CD14-positive monocyte (primary cell): ENCODE measurements around the gene PPP2CA. TPM values are rescaled to one million over a fixed set of nuclear protein-coding genes. Genes with fewer than 3 reads are reported as not detected.
A peak's percentile ranks its signal among the peaks of the same experiment; 100 is the strongest.
"Not testable (repeated sequence)": the region's sequence is repeated elsewhere in the genome, so short reads cannot be mapped to it uniquely, and the experiment has no call there.

Experiments
- DNase-seq, 3 donors: peaks; one replicate each; pipeline ENCODE4 v3.0.0-alpha.2; 2011 to 2022
- H2AFZ ChIP-seq: 2 replicates; pipeline ENCODE4 v1.6.0; 2012; ENCODE audit warnings: mild to moderate bottlenecking, low read depth, low read length, inconsistent platforms; ENCODE audit not compliant: insufficient read depth, poor library complexity, severe bottlenecking
- H3K27ac ChIP-seq, 2 donors: 1 replicate in 1 of 2; 2 replicates in 1 of 2; pipeline ENCODE4 v1.5.1; 2012 to 2013; ENCODE audit warnings: low read length in 2 of 2, control low read depth in 1 of 2, inconsistent platforms in 1 of 2, low read depth in 1 of 2, mild to moderate bottlenecking in 1 of 2
- H3K27me3 ChIP-seq, 2 donors: one replicate each; pipeline versions ENCODE4 v1.6.0 to v1.6.1; 2011 to 2013; ENCODE audit warnings: low read length in 2 of 2; ENCODE audit not compliant: control insufficient read depth in 2 of 2, insufficient read depth in 2 of 2
- H3K36me3 ChIP-seq, 2 donors: replicated peaks in 1 of 2; 1 replicate in 1 of 2; 2 replicates in 1 of 2; pipeline versions ENCODE4 v1.5.1 to v1.6.1; 2012 to 2013; ENCODE audit warnings: low read length in 2 of 2, control low read depth in 1 of 2, inconsistent platforms in 1 of 2, mild to moderate bottlenecking in 1 of 2; ENCODE audit not compliant: insufficient read depth in 2 of 2, control insufficient read depth in 1 of 2
- H3K4me1 ChIP-seq, 2 donors: 1 replicate in 1 of 2; 2 replicates in 1 of 2; pipeline versions ENCODE4 v1.5.1 to v1.6.1; 2012 to 2013; ENCODE audit warnings: low read length in 2 of 2, control low read depth in 1 of 2, inconsistent platforms in 1 of 2, mild to moderate bottlenecking in 1 of 2, moderate library complexity in 1 of 2; ENCODE audit not compliant: insufficient read depth in 2 of 2, control insufficient read depth in 1 of 2
- H3K4me2 ChIP-seq: replicated peaks from 2 replicates; pipeline ENCODE3; 2012; ENCODE audit warnings: low read length, moderate library complexity, mild to moderate bottlenecking; ENCODE audit not compliant: poor library complexity, severe bottlenecking; ENCODE audit errors: extremely low read depth
- H3K4me3 ChIP-seq, 3 experiments: fragments of 200-600 bp in 1 of 3; sonication (generic) in 1 of 3; replicated peaks in 1 of 3; 1 replicate in 2 of 3; 2 replicates in 1 of 3; pipeline ENCODE4 v1.5.1; 2011 to 2013; ENCODE audit warnings: low read length in 3 of 3, mild to moderate bottlenecking in 3 of 3, control low read depth in 2 of 3, low read depth in 2 of 3, inconsistent platforms in 1 of 3, moderate library complexity in 1 of 3
- H3K79me2 ChIP-seq: 2 replicates; pipeline ENCODE4 v1.6.0; 2012; ENCODE audit warnings: mild to moderate bottlenecking, control low read depth, inconsistent platforms, low read length, moderate library complexity; ENCODE audit not compliant: insufficient read depth
- H3K9ac ChIP-seq: 2 replicates; pipeline ENCODE4 v1.6.0; 2017; ENCODE audit warnings: low read length, mild to moderate bottlenecking; ENCODE audit not compliant: insufficient read depth, poor library complexity, severe bottlenecking
- H3K9me3 ChIP-seq, 2 donors: replicated peaks in 1 of 2; 1 replicate in 1 of 2; 2 replicates in 1 of 2; pipeline versions ENCODE4 v1.5.1 to v1.6.1; 2012 to 2013; ENCODE audit warnings: low read length in 2 of 2, control low read depth in 1 of 2; ENCODE audit not compliant: control insufficient read depth in 1 of 2, insufficient read depth in 1 of 2
- H4K20me1 ChIP-seq: 2 replicates; pipeline ENCODE4 v1.6.0; 2012; ENCODE audit warnings: mild to moderate bottlenecking, low read length, control low read depth, moderate library complexity; ENCODE audit not compliant: insufficient read depth
- H3K27ac Mint-ChIP-seq, 7 donors: one replicate each; pipeline ENCODE4 v1.8.0; 2020; ENCODE audit warnings: mild to moderate bottlenecking in 7 of 7, mixed read lengths in 7 of 7, moderate library complexity in 6 of 7, inconsistent platforms in 2 of 7
- H3K27me3 Mint-ChIP-seq, 3 donors: one replicate each; pipeline ENCODE4 v1.8.0; 2021 to 2022; ENCODE audit warnings: low read depth in 3 of 3, mild to moderate bottlenecking in 3 of 3, mixed read lengths in 3 of 3, moderate library complexity in 3 of 3, inconsistent platforms in 1 of 3
- H3K36me3 Mint-ChIP-seq, 2 donors: one replicate each; pipeline ENCODE4 v1.8.0; 2020; ENCODE audit warnings: mixed read lengths in 2 of 2, inconsistent platforms in 1 of 2, mild to moderate bottlenecking in 1 of 2
- H3K4me1 Mint-ChIP-seq: one replicate; pipeline ENCODE4 v1.8.0; 2020; ENCODE audit warnings: mild to moderate bottlenecking, mixed read lengths
- H3K4me3 Mint-ChIP-seq, 2 donors: one replicate each; pipeline ENCODE4 v1.8.0; 2020; ENCODE audit warnings: mild to moderate bottlenecking in 2 of 2, mixed read lengths in 2 of 2, moderate library complexity in 1 of 2
- H3K9me3 Mint-ChIP-seq, 7 donors: one replicate each; pipeline ENCODE4 v1.8.0; 2020 to 2022; ENCODE audit warnings: mixed read lengths in 7 of 7, mild to moderate bottlenecking in 6 of 7, moderate library complexity in 6 of 7, inconsistent platforms in 2 of 7
- WGBS: methylation state at CpG from one replicate; pipeline ENCODE4 v1.1.5; 2013; ENCODE audit warnings: missing lambda C conversion rate; ENCODE audit not compliant: insufficient coverage; 5-methylcytosine and 5-hydroxymethylcytosine counted together
- intact Hi-C, 2 donors: fragments of 100-400 bp; cut with micrococcal nuclease; formaldehyde crosslinking; loops; one replicate each; pipeline versions ENCODE4 v1.15.0 to v1.15.1; 2023
- polyA plus RNA-seq, 3 donors: library from polyadenylated mRNA; depleted of rRNA in 1 of 3; unstranded in 2 of 3; stranded (reverse) in 1 of 3; fragments of 300-500 nt in 2 of 3; fragments of >200 nt in 1 of 3; fragmentation: Illumina TruSeq in 2 of 3; gene quantifications; 1 replicate in 2 of 3; 2 replicates in 1 of 3; pipeline ENCODE4 v1.2.3, GENCODE V29; 2012 to 2021
- TF ChIP-seq, protein P1 (sequence below): fragments of 200-600 bp; IDR thresholded peaks from one replicate; pipeline ENCODE4 v1.8.0; 2022; ENCODE audit warnings: antibody characterized with exemption, mild to moderate bottlenecking

PPP2CA gene
- polyA plus RNA-seq, 3 donors: 82.5 to 245 (median 225) TPM

DNA sequence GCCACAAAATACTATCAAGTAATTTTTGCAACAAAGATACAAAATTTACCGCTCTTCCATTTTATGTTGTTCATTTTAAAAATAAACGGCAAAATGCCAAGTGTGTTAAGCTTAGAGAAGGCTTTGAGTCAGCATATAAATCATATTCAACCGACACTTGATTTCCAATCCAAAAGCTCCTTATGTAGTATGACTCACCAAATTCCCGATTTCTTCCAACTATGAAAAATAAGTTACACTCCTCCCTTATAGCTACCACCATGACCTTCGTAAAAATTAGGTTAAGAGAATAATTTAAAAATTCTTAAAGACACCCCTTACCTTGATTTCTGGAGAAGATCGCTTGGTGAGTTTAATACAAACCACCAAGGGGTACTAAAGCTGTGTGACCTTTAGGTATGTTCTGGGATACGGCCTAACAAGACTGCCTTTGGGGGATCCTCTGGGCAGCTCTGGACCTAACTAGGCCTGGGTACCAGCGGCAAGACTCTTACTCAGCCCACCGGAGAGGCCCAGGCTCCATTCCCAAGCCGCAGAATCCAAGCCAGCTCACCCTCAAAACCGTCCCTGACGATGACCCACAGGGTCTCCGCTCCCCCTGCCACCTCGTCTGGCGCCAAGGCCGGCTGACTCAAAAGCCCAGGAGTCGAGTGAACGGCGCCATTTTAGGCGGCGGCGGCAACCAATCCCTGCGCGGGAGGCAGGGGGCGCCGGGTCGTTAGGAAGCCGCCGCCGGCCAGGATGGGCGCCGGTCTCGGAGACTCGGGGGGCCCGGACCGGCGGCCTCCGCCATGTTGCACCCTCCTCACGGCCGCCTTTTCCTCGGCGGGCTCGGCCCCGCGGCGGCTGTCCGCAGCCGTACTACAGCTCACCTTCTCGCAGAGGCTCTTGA lies 739 bp downstream of the PPP2CA start:
- peak overlapping the region; percentile 84 to 96 (median 88) for H3K4me3 ChIP-seq
- H3K27ac ChIP-seq: peak overlapping the region; percentile 97 to 99
- Mint-ChIP-seq H3K27me3 (no peaks in the 10 kb centered on the region), H3K27ac (peak overlapping the region; percentile 97 to 99 (median 99)), H3K4me1 (peaks cover 38% of the 10 kb centered on the region), H3K4me3 (peak overlapping the region; percentile 94 to 97), H3K36me3 (peaks cover 11 to 25% of the 10 kb centered on the region in 2 donors), H3K9me3 (peaks cover 0 to 2% (median 0%) of the 10 kb centered on the region in 7 donors)
- TF ChIP-seq, protein P1, sequence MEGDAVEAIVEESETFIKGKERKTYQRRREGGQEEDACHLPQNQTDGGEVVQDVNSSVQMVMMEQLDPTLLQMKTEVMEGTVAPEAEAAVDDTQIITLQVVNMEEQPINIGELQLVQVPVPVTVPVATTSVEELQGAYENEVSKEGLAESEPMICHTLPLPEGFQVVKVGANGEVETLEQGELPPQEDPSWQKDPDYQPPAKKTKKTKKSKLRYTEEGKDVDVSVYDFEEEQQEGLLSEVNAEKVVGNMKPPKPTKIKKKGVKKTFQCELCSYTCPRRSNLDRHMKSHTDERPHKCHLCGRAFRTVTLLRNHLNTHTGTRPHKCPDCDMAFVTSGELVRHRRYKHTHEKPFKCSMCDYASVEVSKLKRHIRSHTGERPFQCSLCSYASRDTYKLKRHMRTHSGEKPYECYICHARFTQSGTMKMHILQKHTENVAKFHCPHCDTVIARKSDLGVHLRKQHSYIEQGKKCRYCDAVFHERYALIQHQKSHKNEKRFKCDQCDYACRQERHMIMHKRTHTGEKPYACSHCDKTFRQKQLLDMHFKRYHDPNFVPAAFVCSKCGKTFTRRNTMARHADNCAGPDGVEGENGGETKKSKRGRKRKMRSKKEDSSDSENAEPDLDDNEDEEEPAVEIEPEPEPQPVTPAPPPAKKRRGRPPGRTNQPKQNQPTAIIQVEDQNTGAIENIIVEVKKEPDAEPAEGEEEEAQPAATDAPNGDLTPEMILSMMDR: peak; percentile 37
- H3K79me2 ChIP-seq: peaks cover 67% of the 10 kb centered on the region
- H2AFZ ChIP-seq: peak overlapping the region; percentile 76
- H3K4me1 ChIP-seq: peaks cover 33 to 47% of the 10 kb centered on the region in 2 donors
- H3K27me3 ChIP-seq: no peaks in the 10 kb centered on the region
- H3K36me3 ChIP-seq: peaks cover 2 to 10% of the 10 kb centered on the region in 2 donors
- intact Hi-C loops: loop anchor here (5.0 to 10.0 kb wide), 4 partner anchors 33 to 300 kb away; partner anchors contain the start of genes JADE2 (in 1 of the 2), SKP1 (in 1 of the 2) and UBE2B (in 1 of the 2)
- H3K9me3 ChIP-seq: no peaks in the 10 kb centered on the region
- peak overlapping the region; percentile 89 for H3K4me2 ChIP-seq
- H3K9ac ChIP-seq: peak overlapping the region; percentile 100
- H4K20me1 ChIP-seq: peaks cover 45% of the 10 kb centered on the region
- under 1% methylated on average over 43 of the region's 49 CpGs for WGBS
- peak; percentile 60 to 85 (median 69) for DNase-seq

DNA sequence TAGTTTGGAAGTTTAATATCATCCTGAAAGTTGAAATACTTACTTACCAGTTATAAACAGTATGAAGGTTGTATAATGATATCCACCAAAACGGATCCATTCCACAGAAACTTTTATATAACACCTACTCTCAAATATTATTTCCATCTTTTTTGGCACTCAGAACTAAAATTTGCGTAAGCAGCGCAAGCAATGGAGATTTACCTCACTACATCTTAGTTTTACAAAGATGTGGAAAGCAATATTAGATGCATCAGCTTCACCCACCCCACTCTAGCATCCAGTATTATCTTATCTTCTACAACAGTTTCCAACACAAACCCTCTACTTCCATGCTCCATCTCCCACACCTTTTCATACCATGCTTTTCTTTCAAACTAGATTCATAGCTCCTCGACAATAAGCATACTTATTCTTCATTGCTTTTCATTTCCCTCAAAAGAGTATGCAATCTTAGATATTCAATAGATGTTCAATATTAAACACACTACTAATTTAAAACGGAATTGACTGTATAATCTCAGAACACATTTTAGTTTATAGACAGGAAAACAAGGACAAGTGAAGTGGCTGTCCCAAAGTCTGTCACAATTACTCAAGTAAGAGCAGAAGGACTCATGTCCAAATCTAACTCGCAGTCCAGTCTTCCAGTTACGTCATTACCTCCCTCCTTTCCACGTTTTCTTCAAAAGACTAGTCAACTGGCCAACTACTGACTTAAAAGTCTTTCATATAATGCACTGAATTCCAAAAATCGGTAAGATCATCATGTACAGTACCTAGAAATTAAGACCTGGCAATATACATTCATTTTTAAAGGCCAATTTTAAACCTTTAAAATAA lies 2.2 kb downstream of the PPP2CA start:
- H3K9me3 ChIP-seq: no peaks in the 10 kb centered on the region
- peak overlapping the region; percentile 94 to 97 for H3K4me3 Mint-ChIP-seq
- H3K4me3 ChIP-seq: peak overlapping the region; percentile 84 to 96 (median 88)
- peak in 1 of 3 donors; percentile 43 for DNase-seq
- peak overlapping the region; percentile 89 for H3K4me2 ChIP-seq
- peaks cover 0 to 2% (median 0%) of the 10 kb centered on the region in 7 donors for H3K9me3 Mint-ChIP-seq
- peak overlapping the region; percentile 100 for H3K9ac ChIP-seq
- peaks cover 18 to 36% of the 10 kb centered on the region in 2 donors for H3K36me3 Mint-ChIP-seq
- H3K27me3 Mint-ChIP-seq: no peaks in the 10 kb centered on the region
- H3K79me2 ChIP-seq: peaks cover 82% of the 10 kb centered on the region
- H3K27ac Mint-ChIP-seq: peak overlapping the region; percentile 2 to 99 (median 99)
- peaks cover 35 to 47% of the 10 kb centered on the region in 2 donors for H3K4me1 ChIP-seq
- H4K20me1 ChIP-seq: peaks cover 60% of the 10 kb centered on the region
- no peak overlapping the region for H2AFZ ChIP-seq
- H3K36me3 ChIP-seq: peaks cover 4 to 12% of the 10 kb centered on the region in 2 donors
- intact Hi-C loops: loop anchor here in 1 of 2 donors (5.0 to 10.0 kb wide), 2 partner anchors 46 to 301 kb away; partner anchors contain the start of genes JADE2 and SKP1
- TF ChIP-seq, protein P1: no peak
- 62% methylated on average over 2 of the region's 9 CpGs for WGBS
- H3K27ac ChIP-seq: peak overlapping the region in 1 of 2 donors; percentile 99
- peaks cover 51% of the 10 kb centered on the region for H3K4me1 Mint-ChIP-seq
- H3K27me3 ChIP-seq: no peaks in the 10 kb centered on the region

DNA sequence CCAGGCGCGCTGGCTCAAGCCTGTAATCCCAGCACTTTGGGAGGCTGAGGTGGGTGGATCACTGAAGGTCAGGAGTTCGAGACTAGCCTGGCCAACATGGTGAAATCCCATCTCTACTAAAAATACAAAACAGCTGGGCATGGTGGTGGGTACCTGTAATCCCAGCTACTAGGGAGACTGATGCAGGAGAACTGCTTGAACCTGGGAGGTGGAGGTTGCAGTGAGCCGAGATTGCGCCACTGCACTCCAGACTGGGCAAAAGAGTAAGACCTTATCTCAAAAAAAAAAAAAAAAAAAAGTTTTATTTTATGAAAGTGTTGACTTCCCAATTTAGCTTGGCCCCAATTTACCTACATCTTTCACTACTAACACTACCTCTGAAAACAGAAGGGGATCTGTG lies 4.2 kb downstream of the PPP2CA start:
- H3K36me3 Mint-ChIP-seq: peaks cover 19 to 40% of the 10 kb centered on the region in 2 donors
- H2AFZ ChIP-seq, H3K4me3 ChIP-seq, H3K4me3 Mint-ChIP-seq, H3K9me3 ChIP-seq, H3K27me3 Mint-ChIP-seq, H3K9ac ChIP-seq, DNase-seq, H3K27me3 ChIP-seq, H3K9me3 Mint-ChIP-seq: not testable (repeated sequence)
- Histone ChIP-seq H3K4me1 (peaks cover 30 to 41% of the 10 kb centered on the region in 2 donors), H4K20me1 (peaks cover 79% of the 10 kb centered on the region), H3K36me3 (peaks cover 4 to 17% of the 10 kb centered on the region in 2 donors), H3K4me2 (peak overlapping the region; percentile 89), H3K27ac (peak overlapping the region in 1 of 2 donors; percentile 26), H3K79me2 (peaks cover 97% of the 10 kb centered on the region)
- peak overlapping the region in 5 of 7 donors; percentile 22 to 80 (median 47) for H3K27ac Mint-ChIP-seq
- H3K4me1 Mint-ChIP-seq: peaks cover 46% of the 10 kb centered on the region
- no CpG with 5 or more reads among the region's 5 CpGs for WGBS
- intact Hi-C loops: loop anchor here in 1 of 2 donors (5.0 to 10.0 kb wide), 2 partner anchors 44 to 303 kb away; partner anchors contain the start of genes JADE2 and SKP1
